Dermis microvascular lymphatic vessel endothelial cell (primary cell): ENCODE results near the gene SCN8A. TPM values are rescaled to one million over a fixed set of nuclear protein-coding genes. Genes with fewer than 3 reads are reported as not detected.
"Not testable (repeated sequence)": the region's sequence is repeated elsewhere in the genome, so short reads cannot be mapped to it uniquely, and the experiment has no call there.

Source experiments
- DNase-seq, 2 donors: peaks; one replicate each; pipeline versions ENCODE4 v3.0.0 to v3.0.0-alpha.2; 2010; ENCODE audit warnings: low read depth in 2 of 2
- total RNA-seq: library from RNA; depleted of rRNA; stranded (reverse); fragments of >200 nt; gene quantifications from 2 replicates; pipeline ENCODE4 v1.2.1, GENCODE V29; 2014

The SCN8A gene
- under 0.01 and 0.38 TPM in 2 replicates for total RNA-seq

- DNase-seq = peak in 1 of 2 donors; percentile 37
Observed at GRCh38 chr12:51591016-51591901, at the start of gene SCN8A. Gene SCN8A, plus strand, starts transcription at chr12:51591233. Its CDS starts 71,585 bp downstream, at chr12:51662818.

- no peak for DNase-seq
Observed at GRCh38 chr12:51546097-51546496, 44.9 kb upstream of the SCN8A start.

GRCh38 chr12:51547606-51548005 lies 43.4 kb upstream of the SCN8A start:
- no peak for DNase-seq

GRCh38 chr12:51548241-51548640 lies 42.8 kb upstream of the SCN8A start:
- DNase-seq = no peak

GRCh38 chr12:51549637-51550036 lies 41.4 kb upstream of the SCN8A start:
- no peak for DNase-seq

GRCh38 chr12:51568271-51569032 lies 22.6 kb upstream of the SCN8A start:
- DNase-seq = not testable (repeated sequence)

GRCh38 chr12:51579321-51579850 lies 11.6 kb upstream of the SCN8A start:
- no peak for DNase-seq

GRCh38 chr12:51589060-51589459 lies 2.0 kb upstream of the SCN8A start:
- DNase-seq = no peak

GRCh38 chr12:51589557-51590176 lies 1.4 kb upstream of the SCN8A start:
- DNase-seq = no peak

GRCh38 chr12:51590347-51591015 lies 552 bp upstream of the SCN8A start:
- DNase-seq = peak in 1 of 2 donors; percentile 61

GRCh38 chr12:51592034-51592705 lies 1.1 kb downstream of the SCN8A start:
- no peak for DNase-seq

- DNase-seq = no peak
Observed at GRCh38 chr12:51593021-51593420, 2.0 kb downstream of the SCN8A start.

GRCh38 chr12:51593539-51593938 lies 2.5 kb downstream of the SCN8A start:
- peak; percentile 38 to 56 for DNase-seq

GRCh38 chr12:51598156-51598555 lies 7.1 kb downstream of the SCN8A start:
- no peak for DNase-seq

GRCh38 chr12:51600721-51601120 lies 9.7 kb downstream of the SCN8A start:
- no peak for DNase-seq

GRCh38 chr12:51601241-51601640 lies 10.2 kb downstream of the SCN8A start:
- DNase-seq = no peak

GRCh38 chr12:51605896-51606295 lies 14.9 kb downstream of the SCN8A start:
- not testable (repeated sequence) for DNase-seq

GRCh38 chr12:51607197-51607596 lies 16.2 kb downstream of the SCN8A start:
- DNase-seq = not testable (repeated sequence)

- DNase-seq = no peak
Observed at GRCh38 chr12:51620448-51620847, 29.4 kb downstream of the SCN8A start.

GRCh38 chr12:51621156-51621922 lies 30.3 kb downstream of the SCN8A start:
- peak; percentile 25 to 51 for DNase-seq
